ENCODE measurements around the gene ADARB2.

The ADARB2 gene

DNA sequence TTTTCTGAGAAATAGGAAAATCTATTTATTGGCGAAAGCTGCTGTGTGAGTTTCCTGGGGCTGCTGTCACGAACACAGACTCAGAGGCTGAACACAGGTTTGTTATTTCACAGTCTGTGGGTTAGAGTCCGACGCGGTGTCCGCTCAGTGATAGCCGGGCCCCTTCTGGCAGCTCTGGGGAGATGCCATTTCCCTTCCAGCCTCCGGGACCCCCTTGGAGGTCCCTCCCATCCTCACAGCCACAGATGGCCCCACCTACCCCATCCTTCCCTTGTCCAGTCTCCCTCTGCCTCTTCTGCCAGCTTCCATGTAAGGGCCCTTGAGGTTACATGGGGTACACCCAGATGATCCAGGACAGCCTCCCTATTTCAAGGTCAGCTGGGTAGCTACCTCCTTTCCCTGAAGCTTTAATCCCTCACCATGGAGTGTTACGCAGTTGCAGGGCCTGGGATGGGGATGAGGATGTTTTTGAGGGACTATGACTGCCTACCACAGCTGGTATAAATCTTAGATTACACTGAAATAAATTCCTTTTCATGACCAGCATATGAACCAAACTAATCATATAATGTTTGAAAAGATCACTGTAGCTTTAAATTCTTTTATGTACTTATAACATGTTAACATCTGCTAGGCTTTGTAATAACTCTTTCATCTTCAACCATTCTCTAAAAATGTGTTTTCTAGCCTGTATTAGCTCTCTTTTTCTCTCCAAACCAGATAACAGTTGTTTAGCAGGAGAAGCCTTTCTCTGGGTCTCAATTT lies 582.6 kb downstream of the ADARB2 start:
- TF ChIP-seq, protein P1, sequence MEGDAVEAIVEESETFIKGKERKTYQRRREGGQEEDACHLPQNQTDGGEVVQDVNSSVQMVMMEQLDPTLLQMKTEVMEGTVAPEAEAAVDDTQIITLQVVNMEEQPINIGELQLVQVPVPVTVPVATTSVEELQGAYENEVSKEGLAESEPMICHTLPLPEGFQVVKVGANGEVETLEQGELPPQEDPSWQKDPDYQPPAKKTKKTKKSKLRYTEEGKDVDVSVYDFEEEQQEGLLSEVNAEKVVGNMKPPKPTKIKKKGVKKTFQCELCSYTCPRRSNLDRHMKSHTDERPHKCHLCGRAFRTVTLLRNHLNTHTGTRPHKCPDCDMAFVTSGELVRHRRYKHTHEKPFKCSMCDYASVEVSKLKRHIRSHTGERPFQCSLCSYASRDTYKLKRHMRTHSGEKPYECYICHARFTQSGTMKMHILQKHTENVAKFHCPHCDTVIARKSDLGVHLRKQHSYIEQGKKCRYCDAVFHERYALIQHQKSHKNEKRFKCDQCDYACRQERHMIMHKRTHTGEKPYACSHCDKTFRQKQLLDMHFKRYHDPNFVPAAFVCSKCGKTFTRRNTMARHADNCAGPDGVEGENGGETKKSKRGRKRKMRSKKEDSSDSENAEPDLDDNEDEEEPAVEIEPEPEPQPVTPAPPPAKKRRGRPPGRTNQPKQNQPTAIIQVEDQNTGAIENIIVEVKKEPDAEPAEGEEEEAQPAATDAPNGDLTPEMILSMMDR (IDR thresholded peaks at IDR 0.05; ENCODE audit: borderline replicate concordance, insufficient read depth, low read depth, low read length) = no peak

DNA sequence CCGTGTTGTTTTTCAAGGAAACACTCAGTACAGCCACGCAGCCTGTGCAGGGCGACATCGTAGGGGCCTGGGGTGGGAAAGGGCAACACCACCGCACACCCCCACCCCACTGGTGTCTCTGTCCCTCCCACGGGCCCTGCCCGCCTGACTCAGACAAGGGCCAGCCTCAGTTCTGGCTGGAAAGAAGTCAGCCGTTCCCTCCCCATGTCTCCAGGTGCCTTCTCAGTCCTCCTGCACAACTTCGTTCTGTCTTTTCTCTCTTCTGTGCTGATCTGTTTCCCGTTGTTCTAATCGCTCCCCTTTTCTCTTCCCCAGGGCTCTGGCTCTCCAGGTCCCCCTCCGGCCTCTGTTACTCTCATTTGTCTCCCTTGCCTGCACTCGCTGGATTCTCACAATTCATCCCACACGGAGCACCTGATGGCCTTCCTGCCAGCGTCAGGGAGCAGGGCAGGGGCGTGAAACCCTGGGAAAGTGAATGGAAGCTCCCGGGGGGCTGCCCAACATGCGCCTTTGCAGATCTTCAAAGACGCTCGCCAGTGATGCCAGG lies 583.4 kb downstream of the ADARB2 start:
- TF ChIP-seq, protein P1 (IDR thresholded peaks at IDR 0.05; ENCODE audit: borderline replicate concordance, insufficient read depth, low read depth, low read length) = no peak
- no peak overlapping the region for H3K4me3 ChIP-seq (ENCODE audit: low read depth, low read length)

More for the DNA sequence above, 582.6 kb downstream of the ADARB2 start:
- H3K4me3 ChIP-seq (ENCODE audit: low read depth, low read length) = no peak overlapping the region

DNA sequence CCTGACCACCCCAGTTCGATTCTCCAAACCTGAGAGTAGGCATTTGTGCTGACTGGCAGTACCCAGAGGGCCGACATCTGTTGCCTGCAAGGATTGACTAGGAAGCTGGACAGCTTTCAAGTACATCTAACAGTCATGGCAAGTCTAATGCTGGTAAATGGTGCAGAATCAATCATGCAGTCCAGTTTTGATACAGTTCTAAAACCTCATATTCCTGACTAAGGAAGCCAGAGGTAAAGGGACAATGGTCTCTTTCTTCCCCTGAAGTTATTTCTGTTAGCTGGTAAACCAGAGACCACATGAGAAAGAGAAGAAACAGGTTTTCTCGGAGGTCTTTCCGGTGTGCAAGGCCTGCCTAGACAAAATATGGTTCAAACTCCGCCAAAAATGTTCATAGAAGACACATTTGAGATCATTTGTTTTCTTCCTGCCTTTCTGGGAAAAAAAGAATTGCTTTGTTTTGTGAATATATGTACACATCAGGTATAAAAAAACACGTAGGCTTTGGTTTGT lies 584.0 kb downstream of the ADARB2 start:
- no peak overlapping the region for H3K4me3 ChIP-seq (ENCODE audit: low read depth, low read length)
- TF ChIP-seq, protein P1 (IDR thresholded peaks at IDR 0.05; ENCODE audit: borderline replicate concordance, insufficient read depth, low read depth, low read length) = no peak

DNA sequence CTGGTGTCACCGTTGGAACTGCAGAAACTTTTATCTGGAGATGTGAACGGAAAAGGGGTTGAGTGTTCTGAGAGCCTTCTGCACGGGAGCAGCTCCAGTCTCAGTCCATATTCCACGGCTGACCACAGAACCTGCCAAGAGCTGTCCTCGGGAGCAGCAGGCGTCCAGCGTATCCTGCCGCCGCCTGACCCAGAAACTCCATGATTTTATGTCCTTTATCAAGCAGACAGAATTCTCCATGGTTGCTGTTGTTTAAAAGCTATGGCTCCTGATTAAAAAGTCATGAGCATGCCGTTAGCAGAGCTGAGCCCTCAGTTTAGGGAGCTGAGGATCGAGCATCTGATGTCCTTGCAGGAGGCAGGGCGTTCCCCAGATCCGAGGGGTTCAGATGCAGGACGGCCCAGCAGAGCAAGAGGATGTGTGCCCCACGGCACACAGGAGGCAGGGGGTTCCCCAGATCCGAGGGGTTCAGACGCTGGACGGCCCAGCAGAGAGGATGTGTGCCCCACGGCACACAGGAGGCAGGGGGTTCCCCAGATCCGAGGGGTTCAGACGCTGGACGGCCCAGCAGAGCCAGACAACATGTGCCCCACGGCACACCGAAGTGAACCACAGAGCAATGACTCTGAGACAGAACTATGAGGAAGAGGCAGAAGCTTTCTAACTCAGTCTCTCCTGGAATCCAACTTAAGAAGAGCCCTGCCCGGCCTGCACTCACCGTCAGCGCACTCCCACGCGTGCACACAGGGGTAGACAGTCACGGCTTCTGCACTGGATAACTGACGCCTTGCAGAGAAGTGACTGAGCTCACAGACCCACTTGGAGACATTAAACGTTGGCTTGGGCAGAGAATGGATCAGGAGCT lies 584.7 kb downstream of the ADARB2 start:
- no peak overlapping the region for H3K4me3 ChIP-seq (ENCODE audit: low read depth, low read length)
- TF ChIP-seq, protein P1 (IDR thresholded peaks at IDR 0.05; ENCODE audit: borderline replicate concordance, insufficient read depth, low read depth, low read length) = no peak

DNA sequence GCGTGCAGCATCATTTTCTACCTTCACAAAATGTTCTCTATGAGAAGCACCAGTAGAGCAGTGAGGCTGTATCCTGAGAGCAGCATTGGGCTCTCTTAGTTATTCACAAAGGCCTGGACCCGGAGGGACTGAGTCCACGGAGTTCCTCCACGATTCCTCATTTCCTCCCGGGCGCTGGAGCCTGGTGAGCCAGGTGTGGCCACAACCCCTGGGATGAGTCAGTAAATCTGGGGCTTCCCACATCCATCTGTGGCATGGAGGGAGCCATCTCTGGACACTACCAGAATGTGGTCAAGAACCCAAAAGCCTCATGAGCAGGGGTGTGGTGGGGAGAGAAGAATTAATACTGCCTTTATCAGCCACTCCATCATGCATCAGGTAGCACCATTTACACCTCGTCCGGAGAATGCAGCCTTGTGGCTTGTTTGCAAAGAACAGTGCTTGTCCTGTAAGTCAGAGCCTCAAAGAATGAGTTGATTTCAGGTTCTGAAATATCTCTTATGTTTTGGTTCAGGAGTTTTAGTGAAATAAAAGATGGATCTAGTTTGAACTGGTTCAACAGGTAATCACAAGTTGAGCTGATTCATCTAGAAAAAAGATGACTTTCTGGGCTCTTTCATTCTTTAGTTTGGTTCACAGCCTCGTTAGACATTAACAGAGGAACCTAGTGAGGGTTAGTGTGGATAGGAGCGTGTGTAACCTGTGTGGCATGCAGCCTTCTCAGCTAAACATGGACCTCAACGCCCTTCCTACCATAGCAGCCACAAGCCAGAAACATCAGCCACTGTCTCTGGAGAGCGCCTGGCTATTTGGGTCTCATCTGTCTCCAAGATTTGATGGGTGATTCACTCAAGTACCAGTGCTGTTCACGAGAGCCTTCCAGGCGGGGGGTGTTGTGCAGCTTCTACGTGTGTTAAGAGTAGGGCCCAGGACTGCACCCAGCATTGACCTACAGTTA lies 586.0 kb downstream of the ADARB2 start:
- H3K4me3 ChIP-seq (ENCODE audit: low read depth, low read length) = no peak overlapping the region
- TF ChIP-seq, protein P1 (IDR thresholded peaks at IDR 0.05; ENCODE audit: borderline replicate concordance, insufficient read depth, low read depth, low read length) = no peak

DNA sequence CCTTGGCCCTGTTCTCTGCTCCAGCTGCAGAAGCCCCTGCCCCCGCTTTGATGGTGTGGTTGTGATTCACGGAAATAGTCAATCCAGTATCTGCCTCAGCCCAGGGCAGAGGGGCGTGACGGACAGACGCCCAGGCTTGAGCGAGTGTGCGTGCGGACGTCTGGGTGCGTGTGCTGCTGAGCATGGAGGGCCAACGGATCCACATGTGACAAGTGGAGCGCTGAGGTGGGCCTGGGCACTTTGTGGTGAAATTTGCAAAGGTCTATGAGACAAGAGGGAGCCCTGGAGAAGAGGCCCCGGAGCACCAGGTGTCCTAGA lies 586.7 kb downstream of the ADARB2 start:
- H3K4me3 ChIP-seq (ENCODE audit: low read depth, low read length) = no peak overlapping the region
- TF ChIP-seq, protein P1 (IDR thresholded peaks at IDR 0.05; ENCODE audit: borderline replicate concordance, insufficient read depth, low read depth, low read length) = no peak

Data from GM12875 (cell line).